KMS-11 (cell line): Measurements from ENCODE around the gene APRT.

Experiments used
- H2AFZ ChIP-seq: fragments of 200-600 bp; sonication (generic); 2 replicates; pipeline ENCODE4 v1.6.1; 2016; ENCODE audit warnings: antibody characterized with exemption, mixed run types, low read depth
- H3K27ac ChIP-seq: fragments of 200-600 bp; sonication (generic); 2 replicates; pipeline ENCODE4 v1.6.1; 2016; ENCODE audit warnings: mild to moderate bottlenecking, mixed run types
- H3K27me3 ChIP-seq: fragments of 200-600 bp; sonication (generic); 2 replicates; pipeline ENCODE4 v1.6.1; 2017; ENCODE audit warnings: mild to moderate bottlenecking, low read depth, mixed run types, moderate library complexity; ENCODE audit not compliant: insufficient read depth
- H3K36me3 ChIP-seq: fragments of 200-600 bp; sonication (generic); 2 replicates; pipeline ENCODE4 v1.6.1; 2017; ENCODE audit warnings: mild to moderate bottlenecking, mixed run types; ENCODE audit not compliant: insufficient read depth
- H3K4me1 ChIP-seq: fragments of 200-600 bp; sonication (generic); 2 replicates; pipeline ENCODE4 v1.6.1; 2016; ENCODE audit warnings: mild to moderate bottlenecking, low read depth, mixed run types; ENCODE audit not compliant: poor library complexity, severe bottlenecking
- H3K4me2 ChIP-seq: fragments of 200-600 bp; sonication (generic); 2 replicates; pipeline ENCODE4 v1.7.0; 2016; ENCODE audit warnings: mild to moderate bottlenecking, mixed run types
- H3K4me3 ChIP-seq: fragments of 200-600 bp; sonication (generic); IDR thresholded peaks from 2 replicates; pipeline ENCODE4 v1.6.1; 2017; ENCODE audit warnings: low read depth, low read length, mixed read lengths; ENCODE audit not compliant: insufficient read depth
- H3K79me2 ChIP-seq: fragments of 200-600 bp; sonication (generic); 2 replicates; pipeline ENCODE4 v1.6.1; 2016; ENCODE audit warnings: low read depth, mixed run types; ENCODE audit not compliant: insufficient read depth
- H3K9ac ChIP-seq: fragments of 200-600 bp; sonication (generic); 2 replicates; pipeline ENCODE4 v1.6.1; 2016; ENCODE audit warnings: mild to moderate bottlenecking, mixed run types
- H4K20me1 ChIP-seq: fragments of 200-600 bp; sonication (generic); 2 replicates; pipeline ENCODE4 v1.6.1; 2016; ENCODE audit warnings: mild to moderate bottlenecking, mixed run types; ENCODE audit not compliant: insufficient read depth
- TF ChIP-seq, protein P1 (sequence below): fragments of 200-600 bp; sonication (generic); conservative IDR thresholded peaks from 2 replicates; pipeline ENCODE4 v1.6.1; 2017; ENCODE audit warnings: low read depth, mild to moderate bottlenecking, antibody characterized with exemption, low read length, moderate library complexity, mixed read lengths

APRT gene

DNA sequence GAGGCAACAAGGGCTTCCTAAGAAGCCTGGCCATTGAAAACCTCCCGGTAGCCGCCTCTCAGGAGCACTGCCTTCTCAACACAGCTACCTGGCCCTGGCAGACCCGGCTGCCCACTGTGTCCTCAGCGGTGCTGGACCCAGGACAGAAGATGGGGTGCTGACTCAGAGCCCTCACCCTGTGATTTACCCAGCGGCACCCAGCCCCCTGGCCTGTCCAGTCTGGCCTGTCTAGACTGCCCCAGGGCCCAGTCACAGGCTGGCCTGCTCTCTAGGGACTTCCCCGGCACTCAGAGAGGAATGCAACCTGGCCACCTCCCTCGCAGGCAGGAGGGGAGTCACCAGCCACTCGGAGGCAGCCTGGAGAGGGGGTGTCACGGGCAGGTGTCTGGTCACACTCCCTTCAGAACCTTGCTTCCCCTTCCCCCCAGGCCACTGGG is 46.8 kb downstream of the APRT start:
- H3K36me3 ChIP-seq, result no peaks in the 10 kb centered on the region; the same call in 1 of the 2 replicates
- no peak overlapping the region for H3K4me3 ChIP-seq
- no peak overlapping the region for H3K27ac ChIP-seq
- H3K27me3 ChIP-seq, result no peaks in the 10 kb centered on the region
- no peak overlapping the region for H2AFZ ChIP-seq
- TF ChIP-seq, protein P1, sequence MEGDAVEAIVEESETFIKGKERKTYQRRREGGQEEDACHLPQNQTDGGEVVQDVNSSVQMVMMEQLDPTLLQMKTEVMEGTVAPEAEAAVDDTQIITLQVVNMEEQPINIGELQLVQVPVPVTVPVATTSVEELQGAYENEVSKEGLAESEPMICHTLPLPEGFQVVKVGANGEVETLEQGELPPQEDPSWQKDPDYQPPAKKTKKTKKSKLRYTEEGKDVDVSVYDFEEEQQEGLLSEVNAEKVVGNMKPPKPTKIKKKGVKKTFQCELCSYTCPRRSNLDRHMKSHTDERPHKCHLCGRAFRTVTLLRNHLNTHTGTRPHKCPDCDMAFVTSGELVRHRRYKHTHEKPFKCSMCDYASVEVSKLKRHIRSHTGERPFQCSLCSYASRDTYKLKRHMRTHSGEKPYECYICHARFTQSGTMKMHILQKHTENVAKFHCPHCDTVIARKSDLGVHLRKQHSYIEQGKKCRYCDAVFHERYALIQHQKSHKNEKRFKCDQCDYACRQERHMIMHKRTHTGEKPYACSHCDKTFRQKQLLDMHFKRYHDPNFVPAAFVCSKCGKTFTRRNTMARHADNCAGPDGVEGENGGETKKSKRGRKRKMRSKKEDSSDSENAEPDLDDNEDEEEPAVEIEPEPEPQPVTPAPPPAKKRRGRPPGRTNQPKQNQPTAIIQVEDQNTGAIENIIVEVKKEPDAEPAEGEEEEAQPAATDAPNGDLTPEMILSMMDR, result no peak
- peaks cover 98% of the 10 kb centered on the region for H3K79me2 ChIP-seq
- no peak overlapping the region for H3K4me2 ChIP-seq
- H3K9ac ChIP-seq, result no peak overlapping the region
- H3K4me1 ChIP-seq, result no peaks in the 10 kb centered on the region
- peaks cover 67% of the 10 kb centered on the region for H4K20me1 ChIP-seq

DNA sequence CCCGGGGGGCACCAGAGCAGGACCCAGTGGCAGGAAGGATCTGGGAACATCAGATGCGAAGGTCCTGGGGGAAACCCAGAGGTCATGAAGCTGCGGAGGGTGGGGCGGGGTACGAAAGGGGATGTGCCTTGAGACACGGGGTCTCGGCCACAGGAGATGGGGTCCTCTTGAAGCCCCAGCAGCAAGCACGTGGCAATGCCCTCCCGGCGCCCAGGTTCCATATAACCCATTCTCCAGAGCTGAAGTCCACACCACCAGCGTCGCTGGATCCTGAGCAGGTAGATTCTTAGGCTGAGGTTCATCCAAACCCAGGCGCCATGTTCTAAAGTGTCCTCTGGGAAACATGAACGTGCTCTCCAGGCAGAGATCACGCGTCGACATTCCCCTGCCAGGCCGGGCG is 47.6 kb downstream of the APRT start:
- TF ChIP-seq, protein P1, result no peak
- H3K36me3 ChIP-seq, result no peaks in the 10 kb centered on the region; the same call in 1 of the 2 replicates
- no peak overlapping the region for H3K27ac ChIP-seq
- H3K79me2 ChIP-seq, result peaks cover 98% of the 10 kb centered on the region
- no peaks in the 10 kb centered on the region for H3K4me1 ChIP-seq
- H2AFZ ChIP-seq, result no peak overlapping the region
- H3K27me3 ChIP-seq, result no peaks in the 10 kb centered on the region
- no peak overlapping the region for H3K4me2 ChIP-seq
- H4K20me1 ChIP-seq, result peaks cover 68% of the 10 kb centered on the region
- H3K9ac ChIP-seq, result no peak overlapping the region
- H3K4me3 ChIP-seq, result no peak overlapping the region

DNA sequence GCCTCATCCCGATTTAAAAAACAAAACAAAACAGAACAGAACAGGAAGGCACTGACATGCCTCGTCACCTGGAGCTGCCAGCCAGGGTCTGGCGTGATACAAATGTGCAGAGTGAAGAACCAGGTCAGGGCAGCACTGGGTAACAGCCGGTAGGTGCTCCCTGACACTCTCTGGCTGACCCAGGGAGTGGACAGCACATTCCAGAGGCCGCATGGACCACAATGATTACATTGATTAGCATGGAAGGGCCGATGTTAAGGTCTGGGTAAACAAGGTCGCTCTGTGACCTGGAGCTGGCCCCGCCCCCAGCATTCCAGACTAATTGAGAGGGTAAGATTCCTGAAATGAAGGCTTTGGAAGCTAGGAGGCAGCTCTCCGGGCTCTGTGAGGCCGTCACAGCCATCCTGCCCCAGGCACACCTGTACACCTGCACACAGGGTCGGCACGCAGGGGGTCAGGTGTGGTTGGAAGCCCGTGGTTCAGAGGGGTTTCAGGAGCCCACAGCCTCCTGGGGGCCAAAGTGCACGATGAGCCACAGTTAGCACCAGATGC is 48.1 kb downstream of the APRT start:
- no peak overlapping the region for H3K27ac ChIP-seq
- no peaks in the 10 kb centered on the region for H3K4me1 ChIP-seq
- TF ChIP-seq, protein P1, result no peak
- H3K4me2 ChIP-seq, result no peak overlapping the region
- H3K36me3 ChIP-seq, result no peaks in the 10 kb centered on the region; the same call in 1 of the 2 replicates
- no peak overlapping the region for H3K9ac ChIP-seq
- H3K4me3 ChIP-seq, result no peak overlapping the region
- no peak overlapping the region for H2AFZ ChIP-seq
- H4K20me1 ChIP-seq, result peaks cover 65% of the 10 kb centered on the region
- H3K27me3 ChIP-seq, result no peaks in the 10 kb centered on the region
- peaks cover 98% of the 10 kb centered on the region for H3K79me2 ChIP-seq

DNA sequence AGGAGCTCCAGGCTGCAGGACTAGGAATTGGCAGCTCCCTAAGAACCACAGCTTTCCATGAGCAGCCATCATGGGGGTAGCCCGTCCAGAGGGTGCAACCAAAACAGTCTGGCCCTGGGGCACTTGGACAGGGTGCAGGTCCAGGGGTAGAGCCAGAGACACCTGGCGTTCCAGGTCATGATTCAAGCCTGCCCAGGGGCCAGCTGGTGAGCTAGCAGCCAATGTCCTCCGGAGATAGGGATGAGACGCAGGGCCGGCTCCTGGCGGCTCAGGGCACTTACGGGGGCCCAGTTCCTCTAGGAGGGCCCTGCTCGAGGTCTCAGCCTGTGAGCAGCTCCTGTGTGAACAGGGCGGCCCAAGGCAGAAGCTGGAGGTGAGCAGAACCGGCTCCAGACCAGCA is 48.8 kb downstream of the APRT start:
- no peak overlapping the region for H3K27ac ChIP-seq
- no peak overlapping the region for H3K4me2 ChIP-seq
- H3K4me3 ChIP-seq, result no peak overlapping the region
- H3K4me1 ChIP-seq, result no peaks in the 10 kb centered on the region
- no peak overlapping the region for H3K9ac ChIP-seq
- H2AFZ ChIP-seq, result no peak overlapping the region
- peaks cover 98% of the 10 kb centered on the region for H3K79me2 ChIP-seq
- H3K36me3 ChIP-seq, result no peaks in the 10 kb centered on the region; the same call in 1 of the 2 replicates
- no peaks in the 10 kb centered on the region for H3K27me3 ChIP-seq
- H4K20me1 ChIP-seq, result peaks cover 61% of the 10 kb centered on the region
- TF ChIP-seq, protein P1, result no peak
